ENCODE data around the gene MGAT4C.

- TF ChIP-seq CTCF (IDR thresholded peaks at IDR 0.05; ENCODE audit: poor library complexity) (no peak), EZH2 (IDR thresholded peaks at IDR 0.05; ENCODE audit: borderline replicate concordance) (no peak), EZH2phosphoT487 (IDR thresholded peaks at IDR 0.05; ENCODE audit: low read depth, severe bottlenecking, unreplicated experiment) (no peak)
Observed at GRCh38 chr12:86241600-86241999, 14.6 kb downstream of the MGAT4C start.

Measured in hepatocyte (in vitro differentiated cells).